Measurements from ENCODE around the gene RASSF5.

Gene RASSF5

GRCh38 chr1:206503591-206504362 lies 3.6 kb upstream of the RASSF5 start:
- Histone ChIP-seq H3F3A (ENCODE audit: control insufficient read depth, insufficient read depth) (no peaks in the 10 kb centered on the region), H3K9me2 (replicated peaks; ENCODE audit: control insufficient read depth, low read length) (no peaks in the 10 kb centered on the region), H3K9me3 (ENCODE audit: control insufficient read depth, insufficient read depth, low read length) (no peaks in the 10 kb centered on the region), H3K79me2 (ENCODE audit: control insufficient read depth, low read length) (no peaks in the 10 kb centered on the region), H3K4me3 (ENCODE audit: low read length) (no peak overlapping the region), H3K4me1 (ENCODE audit: control insufficient read depth, low read length) (peaks cover 3% of the 10 kb centered on the region; the same call in 1 of the 2 replicates), H3K4me2 (ENCODE audit: low read length) (no peak overlapping the region), H3K36me3 (ENCODE audit: control insufficient read depth, low read length) (no peaks in the 10 kb centered on the region), H3K27ac (ENCODE audit: low read depth, low read length) (no peak overlapping the region), H3K27me3 (ENCODE audit: control insufficient read depth, low read length) (peaks cover 66% of the 10 kb centered on the region), H4K20me1 (ENCODE audit: control insufficient read depth, insufficient read depth, low read depth, low read length) (no peaks in the 10 kb centered on the region)
- TF ChIP-seq CTCF (IDR thresholded peaks at IDR 0.05; ENCODE audit: low read depth, low read length, poor library complexity, severe bottlenecking) (no peak), EZH2phosphoT487 (IDR thresholded peaks at IDR 0.05; ENCODE audit: borderline replicate concordance, low read length) (no peak)

- Histone ChIP-seq H3K27me3 (ENCODE audit: control insufficient read depth, low read length) (peaks cover 72% of the 10 kb centered on the region), H3K9me2 (replicated peaks; ENCODE audit: control insufficient read depth, low read length) (no peaks in the 10 kb centered on the region), H3K9me3 (ENCODE audit: control insufficient read depth, insufficient read depth, low read length) (no peaks in the 10 kb centered on the region), H3K79me2 (ENCODE audit: control insufficient read depth, low read length) (no peaks in the 10 kb centered on the region), H3K4me1 (ENCODE audit: control insufficient read depth, low read length) (peaks cover 3% of the 10 kb centered on the region; the same call in 1 of the 2 replicates), H4K20me1 (ENCODE audit: control insufficient read depth, insufficient read depth, low read depth, low read length) (no peaks in the 10 kb centered on the region), H3K36me3 (ENCODE audit: control insufficient read depth, low read length) (no peaks in the 10 kb centered on the region), H3F3A (ENCODE audit: control insufficient read depth, insufficient read depth) (no peaks in the 10 kb centered on the region), H3K27ac (ENCODE audit: low read depth, low read length) (no peak overlapping the region), H3K4me2 (ENCODE audit: low read length) (no peak overlapping the region), H3K4me3 (ENCODE audit: low read length) (no peak overlapping the region)
- TF ChIP-seq CTCF (IDR thresholded peaks at IDR 0.05; ENCODE audit: low read depth, low read length, poor library complexity, severe bottlenecking) (no peak), EZH2phosphoT487 (IDR thresholded peaks at IDR 0.05; ENCODE audit: borderline replicate concordance, low read length) (no peak)
Measured at GRCh38 chr1:206504363-206504713, 3.0 kb upstream of the RASSF5 start.

GRCh38 chr1:206505702-206506355 lies 1.5 kb upstream of the RASSF5 start:
- Histone ChIP-seq H4K20me1 (ENCODE audit: control insufficient read depth, insufficient read depth, low read depth, low read length) (no peaks in the 10 kb centered on the region), H3F3A (ENCODE audit: control insufficient read depth, insufficient read depth) (no peaks in the 10 kb centered on the region), H3K4me3 (ENCODE audit: low read length) (no peak overlapping the region), H3K27ac (ENCODE audit: low read depth, low read length) (no peak overlapping the region), H3K4me2 (ENCODE audit: low read length) (no peak overlapping the region), H3K4me1 (ENCODE audit: control insufficient read depth, low read length) (peaks cover 3% of the 10 kb centered on the region; the same call in 1 of the 2 replicates), H3K9me2 (replicated peaks; ENCODE audit: control insufficient read depth, low read length) (no peaks in the 10 kb centered on the region), H3K9me3 (ENCODE audit: control insufficient read depth, insufficient read depth, low read length) (no peaks in the 10 kb centered on the region), H3K36me3 (ENCODE audit: control insufficient read depth, low read length) (no peaks in the 10 kb centered on the region), H3K79me2 (ENCODE audit: control insufficient read depth, low read length) (no peaks in the 10 kb centered on the region), H3K27me3 (ENCODE audit: control insufficient read depth, low read length) (peaks cover 81% of the 10 kb centered on the region)
- TF ChIP-seq CTCF (IDR thresholded peaks at IDR 0.05; ENCODE audit: low read depth, low read length, poor library complexity, severe bottlenecking) (peak; percentile 47), EZH2phosphoT487 (IDR thresholded peaks at IDR 0.05; ENCODE audit: borderline replicate concordance, low read length) (0 out of 2 replicates have a peak, but pooled peaks have one; percentile 12)

All from DOHH2 (cell line).